GM18526 (cell line): ENCODE results near the gene EXOSC9.

Experiments used
- POLR2A ChIP-seq: IDR thresholded peaks from 3 replicates; pipeline ENCODE4 v1.6.1; 2011; ENCODE audit not compliant: insufficient read length; ENCODE audit errors: extremely low read depth

EXOSC9 gene

DNA sequence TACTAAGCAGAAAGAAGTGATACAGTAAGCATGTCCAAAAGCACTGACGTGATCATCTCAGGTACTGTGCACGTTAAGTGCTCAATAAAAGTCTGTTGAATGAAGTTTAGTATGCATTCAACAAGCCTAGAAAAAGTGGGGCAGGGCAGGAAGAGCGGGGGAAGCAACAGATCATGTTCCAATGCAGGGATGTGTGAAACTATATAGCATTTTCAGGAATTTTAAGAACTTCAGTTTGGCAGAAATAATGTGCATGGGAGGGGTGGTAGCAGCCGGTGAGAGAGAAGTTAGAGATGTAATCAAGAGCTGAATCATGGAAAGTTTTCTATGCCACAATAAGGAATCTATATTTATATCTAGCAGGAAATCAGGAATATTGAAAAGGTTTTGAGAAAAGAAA, 41.7 kb downstream of the EXOSC9 start:
- no peak for TF ChIP-seq POLR2A

DNA sequence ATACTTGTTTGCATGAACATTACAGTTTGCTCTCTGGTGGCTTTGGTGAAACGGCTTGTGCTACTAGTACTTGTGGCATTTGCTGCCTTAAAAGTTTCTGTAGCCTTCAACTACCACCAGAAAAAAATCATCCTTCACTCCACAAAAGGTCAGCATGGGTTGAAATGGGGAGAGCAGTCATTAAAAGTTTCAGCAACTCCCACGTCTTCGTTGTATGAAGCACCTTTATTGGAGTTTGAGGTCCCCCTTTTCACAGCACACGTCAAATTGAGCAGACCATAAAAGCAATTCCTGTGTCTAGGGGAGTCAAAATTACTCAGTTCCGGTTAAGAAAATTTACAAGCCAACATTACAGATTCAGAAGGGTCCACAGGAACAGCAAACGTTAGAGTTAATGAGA, 45.5 kb downstream of the EXOSC9 start:
- TF ChIP-seq POLR2A, result no peak

DNA sequence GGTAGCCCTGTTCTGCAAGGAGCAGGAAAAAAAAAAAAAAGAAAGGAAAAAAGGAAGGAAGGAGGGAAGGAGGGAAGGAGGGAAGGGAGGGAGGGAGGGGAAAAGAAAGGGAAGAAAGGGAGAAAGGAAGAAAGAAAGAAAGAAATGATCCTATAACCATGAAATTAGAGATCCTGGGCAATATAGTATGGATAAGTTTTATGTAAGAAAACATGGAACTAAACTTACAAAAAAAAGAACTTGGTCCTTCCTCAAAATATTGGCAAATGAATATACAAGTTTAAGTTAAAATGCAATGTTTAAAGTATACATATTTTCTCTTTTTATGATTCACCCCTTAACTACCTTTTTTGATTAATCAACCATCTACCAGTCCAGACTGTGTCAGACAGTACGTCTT, 50.2 kb downstream of the EXOSC9 start:
- no peak for TF ChIP-seq POLR2A

- TF ChIP-seq POLR2A, result no peak
Observed at GRCh38 chr4:121860121-121860520, 59.0 kb downstream of the EXOSC9 start.

DNA sequence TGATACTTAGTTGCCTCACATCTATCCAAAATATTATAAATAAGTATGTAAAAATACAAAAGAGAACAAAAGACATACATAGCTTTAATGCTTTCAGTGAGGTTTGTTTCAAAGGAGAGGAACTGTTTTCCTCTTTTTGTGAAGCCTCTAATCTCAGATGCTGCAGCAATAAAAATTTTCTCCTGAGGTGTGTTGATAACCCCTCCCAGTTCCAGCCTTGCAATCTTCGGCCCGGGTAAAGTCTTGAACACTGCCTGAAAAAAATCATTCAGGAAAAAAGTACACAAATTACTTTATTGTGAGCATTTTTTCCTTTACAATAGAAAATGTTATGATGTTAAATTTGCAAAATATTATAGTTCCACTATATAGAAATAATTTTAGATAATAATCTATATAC, 60.3 kb downstream of the EXOSC9 start:
- no peak for TF ChIP-seq POLR2A

DNA sequence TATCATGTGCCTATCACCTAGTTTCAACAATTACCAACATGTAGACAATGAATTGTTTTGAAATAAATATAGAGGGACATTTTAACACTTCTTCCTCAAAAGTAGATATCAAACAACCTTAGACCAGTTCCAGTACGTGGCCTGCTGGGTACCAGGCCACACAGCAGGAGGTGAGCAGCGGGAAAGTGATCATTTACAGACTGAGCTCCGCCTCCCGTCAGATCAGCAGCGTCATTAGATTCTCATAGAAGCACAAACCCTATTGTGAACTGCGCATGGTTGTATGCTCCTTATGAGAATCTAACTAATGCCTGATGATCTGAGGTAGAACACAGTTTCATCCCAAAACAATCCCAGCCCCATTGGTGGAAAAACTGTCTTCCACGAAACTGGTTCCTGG, 62.7 kb downstream of the EXOSC9 start:
- TF ChIP-seq POLR2A, result no peak
